Muscle layer of duodenum (tissue), 2 donors: Measurements from ENCODE around the gene EHMT2.

Experiments
- H3K27ac ChIP-seq: one replicate; pipeline ENCODE4 v1.7.0; 2013; ENCODE audit warnings: mild to moderate bottlenecking, low read length
- H3K27me3 ChIP-seq: one replicate; pipeline ENCODE4 v1.7.0; 2013; ENCODE audit warnings: low read depth, mild to moderate bottlenecking, control low read depth, low read length
- H3K36me3 ChIP-seq, 2 donors: one replicate each; pipeline ENCODE4 v1.7.0; 2013; ENCODE audit warnings: low read length in 2 of 2, control low read depth in 1 of 2, mild to moderate bottlenecking in 1 of 2; ENCODE audit not compliant: insufficient read depth in 2 of 2, control insufficient read depth in 1 of 2
- H3K4me1 ChIP-seq, 2 donors: one replicate each; pipeline ENCODE4 v1.7.0; 2013; ENCODE audit warnings: low read length in 2 of 2, mild to moderate bottlenecking in 2 of 2, control low read depth in 1 of 2, moderate library complexity in 1 of 2; ENCODE audit not compliant: insufficient read depth in 2 of 2, control insufficient read depth in 1 of 2
- H3K4me3 ChIP-seq, 2 donors: one replicate each; pipeline ENCODE4 v1.7.0; 2013; ENCODE audit warnings: low read length in 2 of 2, low read depth in 1 of 2, mild to moderate bottlenecking in 1 of 2
- H3K9me3 ChIP-seq, 2 donors: one replicate each; pipeline ENCODE4 v1.7.0; 2013; ENCODE audit warnings: low read length in 2 of 2, control low read depth in 1 of 2, mild to moderate bottlenecking in 1 of 2; ENCODE audit not compliant: control insufficient read depth in 1 of 2
- donor health status: healthy.

Gene EHMT2

DNA sequence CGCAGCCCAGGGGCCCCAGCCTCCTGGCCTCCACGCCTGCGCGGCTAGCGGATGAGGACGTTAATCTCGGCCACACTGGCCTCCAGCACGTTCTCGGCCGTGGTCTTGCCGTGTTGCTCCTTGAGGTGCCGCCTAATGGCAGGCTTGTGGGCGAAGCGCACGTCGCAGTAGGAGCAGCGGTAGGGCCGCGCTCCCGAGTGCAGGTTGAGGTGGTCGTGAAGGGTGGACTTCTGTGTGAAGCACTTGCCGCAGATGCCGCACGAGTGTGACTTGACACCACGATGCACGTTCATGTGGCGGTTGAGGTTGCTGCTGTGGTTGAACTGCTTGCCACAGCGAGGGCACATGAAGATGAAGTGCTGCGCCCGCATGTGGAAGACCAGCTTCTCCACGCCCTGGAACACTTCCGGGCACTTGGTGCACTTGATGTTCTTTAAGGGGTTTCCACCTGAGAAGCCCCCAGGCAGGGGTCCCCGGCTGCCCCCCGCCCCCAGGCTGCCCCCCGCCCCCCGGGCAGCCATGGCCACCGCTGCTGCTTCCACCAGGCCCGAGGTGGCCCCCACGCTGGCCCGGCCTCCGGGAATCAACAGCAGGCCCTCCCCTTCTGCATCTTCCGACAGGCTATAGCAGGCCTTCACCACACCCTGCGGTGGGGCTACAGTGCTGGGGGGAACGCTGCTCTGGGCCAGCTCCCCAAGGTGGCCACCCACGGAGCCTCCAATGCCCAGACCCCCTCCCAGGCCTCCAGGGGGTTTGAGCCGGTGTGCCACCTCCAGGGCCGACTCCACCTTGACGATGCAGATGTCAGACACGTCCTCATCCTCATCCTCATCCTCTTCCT lies 2.6 kb upstream of the EHMT2 start:
- Histone ChIP-seq H3K36me3 (peaks cover under 1 to 11% of the 10 kb centered on the region in 2 donors), H3K27ac (no peak overlapping the region), H3K4me3 (no peak overlapping the region), H3K27me3 (no peaks in the 10 kb centered on the region), H3K4me1 (peaks cover 7 to 33% of the 10 kb centered on the region in 2 donors), H3K9me3 (no peaks in the 10 kb centered on the region)

DNA sequence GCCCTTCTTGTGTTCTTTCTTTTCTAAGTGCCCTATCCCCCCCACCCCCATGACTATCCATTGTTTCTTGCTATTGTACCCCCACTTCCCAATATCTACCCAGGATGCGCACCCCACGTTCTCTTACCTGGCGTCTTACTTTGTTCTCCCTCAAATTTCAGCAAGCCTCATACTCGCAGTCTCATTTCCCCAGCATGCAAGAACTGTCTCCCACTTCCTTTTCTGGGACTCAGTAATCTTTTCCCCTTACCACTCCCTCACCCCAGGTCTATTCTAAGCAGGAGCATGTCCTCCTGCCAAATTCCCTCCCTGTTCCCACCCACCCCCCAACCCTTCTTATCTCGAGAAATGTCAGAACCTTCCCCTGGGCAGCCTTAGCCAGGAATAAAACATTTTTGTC lies 1.7 kb upstream of the EHMT2 start:
- Histone ChIP-seq H3K27me3 (no peaks in the 10 kb centered on the region), H3K27ac (no peak overlapping the region), H3K4me3 (no peak overlapping the region), H3K9me3 (no peaks in the 10 kb centered on the region), H3K36me3 (peaks cover 4 to 17% of the 10 kb centered on the region in 2 donors), H3K4me1 (peaks cover 7 to 33% of the 10 kb centered on the region in 2 donors)

DNA sequence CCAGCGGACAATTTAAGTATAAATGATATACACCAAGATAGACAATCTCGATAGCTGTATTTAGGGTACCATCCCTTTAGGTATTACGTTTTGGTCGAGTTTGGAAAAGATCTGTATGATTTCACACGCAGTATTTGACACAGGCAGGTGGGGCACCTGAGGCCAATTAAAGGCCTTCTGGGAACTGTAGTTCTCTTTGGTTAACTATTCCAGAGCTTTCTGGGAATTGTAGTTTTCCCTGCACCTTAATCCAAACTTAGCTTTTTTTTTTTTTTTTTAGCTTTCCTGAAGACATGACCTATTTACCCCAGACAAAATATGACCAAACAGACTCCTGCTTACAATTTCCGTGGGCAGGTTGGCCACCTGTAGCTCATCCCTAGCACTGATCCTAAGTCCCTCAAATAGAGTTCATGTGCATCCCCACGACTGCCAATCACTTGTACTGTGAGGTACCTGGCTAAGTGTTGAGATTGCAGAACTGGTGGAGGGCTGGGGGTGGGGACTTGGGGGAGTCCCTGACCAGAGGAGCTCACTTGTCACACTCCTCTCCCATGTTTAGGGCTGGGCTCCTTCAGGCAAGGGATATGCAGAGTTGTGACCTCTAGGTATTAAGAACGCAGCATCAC lies 999 bp upstream of the EHMT2 start:
- Histone ChIP-seq H3K4me1 (peaks cover 7 to 33% of the 10 kb centered on the region in 2 donors), H3K27me3 (no peaks in the 10 kb centered on the region), H3K9me3 (no peaks in the 10 kb centered on the region), H3K36me3 (peaks cover 5 to 21% of the 10 kb centered on the region in 2 donors), H3K27ac (peak overlapping the region; percentile 93), H3K4me3 (peak overlapping the region; percentile 95 to 99)

DNA sequence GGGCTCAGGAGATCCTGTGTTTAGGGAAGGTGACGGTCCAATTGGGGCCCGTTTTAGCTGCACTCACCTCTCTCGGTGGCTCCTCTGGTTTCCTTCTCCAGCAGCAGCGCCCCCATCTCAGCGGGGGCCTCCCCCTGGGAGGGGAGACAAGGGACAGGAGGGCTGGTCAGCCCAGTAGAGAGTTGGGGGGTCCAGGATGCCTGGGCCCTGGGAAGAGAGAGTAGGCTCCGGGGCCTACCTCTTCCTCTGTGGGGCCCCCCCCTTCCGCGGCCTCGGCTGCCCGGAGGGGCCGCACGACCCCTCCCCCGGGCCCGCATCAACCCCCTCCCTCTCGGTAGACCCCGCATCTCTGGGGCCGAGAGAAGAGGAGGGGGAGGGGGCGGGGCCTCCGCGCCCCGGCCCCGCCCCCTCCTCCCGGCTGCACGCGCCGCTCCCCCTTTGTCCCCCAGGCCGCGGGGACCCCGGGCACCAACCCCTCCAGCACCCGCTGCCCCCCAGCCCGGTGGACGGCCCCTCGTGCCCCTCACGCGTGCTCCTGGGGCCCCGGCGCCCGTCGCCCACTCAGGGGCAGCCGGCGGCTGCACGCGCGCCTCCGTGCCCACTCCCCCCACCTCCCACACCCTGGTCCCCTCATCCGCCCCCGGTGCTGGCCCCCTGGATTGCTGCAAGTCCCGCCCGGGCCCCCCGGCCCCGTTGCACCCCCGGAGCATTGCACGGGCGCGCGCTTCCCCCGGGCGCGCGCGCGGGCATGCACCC lies 464 bp downstream of the EHMT2 start:
- Histone ChIP-seq H3K4me1 (peaks cover 4 to 27% of the 10 kb centered on the region in 2 donors), H3K4me3 (peak overlapping the region; percentile 48 to 95), H3K27me3 (no peaks in the 10 kb centered on the region), H3K9me3 (no peaks in the 10 kb centered on the region), H3K27ac (peak overlapping the region; percentile 51), H3K36me3 (peaks cover 14 to 34% of the 10 kb centered on the region in 2 donors)

DNA sequence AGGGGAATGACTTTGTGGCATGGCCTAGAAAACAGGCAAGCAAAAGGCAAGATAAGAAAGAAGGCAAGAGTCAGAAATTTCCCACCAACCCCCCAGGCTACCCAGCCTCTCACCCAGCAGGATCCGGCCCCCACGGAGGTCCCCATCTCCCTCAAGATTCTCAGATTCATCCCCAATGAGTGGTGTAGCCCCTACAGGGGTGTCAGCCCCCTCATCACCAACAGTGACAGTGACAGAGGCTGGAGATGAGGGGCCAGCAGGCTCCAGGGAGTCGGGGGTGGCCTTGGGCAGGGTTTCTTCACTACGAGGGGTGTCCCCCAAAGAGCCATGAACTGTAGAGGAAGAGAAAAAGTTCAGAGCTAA lies 1.0 kb downstream of the EHMT2 start:
- Histone ChIP-seq H3K4me1 (peaks cover 4 to 27% of the 10 kb centered on the region in 2 donors), H3K4me3 (peak overlapping the region; percentile 48 to 95), H3K27ac (peak overlapping the region; percentile 51), H3K36me3 (peaks cover 14 to 39% of the 10 kb centered on the region in 2 donors), H3K27me3 (no peaks in the 10 kb centered on the region), H3K9me3 (no peaks in the 10 kb centered on the region)

DNA sequence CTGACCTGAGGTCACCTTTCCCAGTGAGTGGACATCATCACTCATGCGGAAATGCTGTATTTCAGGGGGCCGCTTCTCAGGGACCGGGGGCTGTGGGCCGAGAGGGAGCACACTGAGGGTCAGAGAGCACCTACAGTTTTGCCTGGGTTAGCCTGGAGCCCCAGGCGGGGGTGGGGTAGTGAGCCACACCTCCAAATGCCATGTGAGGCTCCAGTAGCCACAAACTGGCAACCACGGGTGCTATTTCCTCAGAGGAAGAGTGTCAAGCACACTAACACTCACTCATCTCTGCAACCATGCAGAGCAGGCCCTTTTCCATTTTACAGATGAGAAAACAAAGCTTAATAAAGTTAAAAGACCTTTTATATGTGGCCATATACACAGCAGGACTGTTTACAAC lies 4.7 kb downstream of the EHMT2 start:
- no peaks in the 10 kb centered on the region for H3K4me1 ChIP-seq
- H3K27me3 ChIP-seq, result no peaks in the 10 kb centered on the region
- H3K9me3 ChIP-seq, result no peaks in the 10 kb centered on the region
- H3K27ac ChIP-seq, result no peak overlapping the region
- H3K4me3 ChIP-seq, result no peak overlapping the region
- peaks cover 17 to 60% of the 10 kb centered on the region in 2 donors for H3K36me3 ChIP-seq

DNA sequence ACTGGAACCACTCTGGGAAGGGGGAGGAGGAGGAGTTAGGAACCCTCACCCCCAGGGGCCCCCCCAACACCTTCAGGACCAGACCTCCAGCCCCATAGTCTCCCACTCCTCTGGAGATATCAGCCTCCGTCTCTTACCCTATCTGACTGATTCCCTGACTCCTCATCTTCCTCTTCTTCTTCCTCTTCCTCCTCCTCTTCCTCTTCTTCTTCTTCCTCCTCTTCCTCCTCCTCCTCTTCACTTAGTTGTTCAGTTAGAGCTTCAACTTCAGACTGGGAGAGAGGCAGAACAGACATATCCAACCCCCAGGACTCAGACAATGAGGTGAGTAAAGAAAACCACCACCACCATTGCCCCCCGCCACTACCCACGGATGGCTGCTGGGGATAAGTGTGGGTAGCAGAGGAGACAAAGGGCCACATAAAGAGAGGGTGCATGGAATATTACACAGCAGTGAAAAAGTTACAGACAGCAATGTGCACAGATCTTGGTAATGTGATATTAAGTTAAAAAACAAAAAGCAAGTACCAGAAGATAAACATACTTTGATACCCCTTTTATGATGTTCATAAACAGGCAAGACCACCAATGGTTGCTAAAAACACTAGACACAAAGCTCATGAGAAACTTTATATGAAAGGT lies 8.0 kb downstream of the EHMT2 start:
- Histone ChIP-seq H3K27me3 (no peaks in the 10 kb centered on the region), H3K27ac (no peak overlapping the region), H3K9me3 (no peaks in the 10 kb centered on the region), H3K4me3 (no peak overlapping the region), H3K4me1 (no peaks in the 10 kb centered on the region), H3K36me3 (peaks cover 28 to 78% of the 10 kb centered on the region in 2 donors)

DNA sequence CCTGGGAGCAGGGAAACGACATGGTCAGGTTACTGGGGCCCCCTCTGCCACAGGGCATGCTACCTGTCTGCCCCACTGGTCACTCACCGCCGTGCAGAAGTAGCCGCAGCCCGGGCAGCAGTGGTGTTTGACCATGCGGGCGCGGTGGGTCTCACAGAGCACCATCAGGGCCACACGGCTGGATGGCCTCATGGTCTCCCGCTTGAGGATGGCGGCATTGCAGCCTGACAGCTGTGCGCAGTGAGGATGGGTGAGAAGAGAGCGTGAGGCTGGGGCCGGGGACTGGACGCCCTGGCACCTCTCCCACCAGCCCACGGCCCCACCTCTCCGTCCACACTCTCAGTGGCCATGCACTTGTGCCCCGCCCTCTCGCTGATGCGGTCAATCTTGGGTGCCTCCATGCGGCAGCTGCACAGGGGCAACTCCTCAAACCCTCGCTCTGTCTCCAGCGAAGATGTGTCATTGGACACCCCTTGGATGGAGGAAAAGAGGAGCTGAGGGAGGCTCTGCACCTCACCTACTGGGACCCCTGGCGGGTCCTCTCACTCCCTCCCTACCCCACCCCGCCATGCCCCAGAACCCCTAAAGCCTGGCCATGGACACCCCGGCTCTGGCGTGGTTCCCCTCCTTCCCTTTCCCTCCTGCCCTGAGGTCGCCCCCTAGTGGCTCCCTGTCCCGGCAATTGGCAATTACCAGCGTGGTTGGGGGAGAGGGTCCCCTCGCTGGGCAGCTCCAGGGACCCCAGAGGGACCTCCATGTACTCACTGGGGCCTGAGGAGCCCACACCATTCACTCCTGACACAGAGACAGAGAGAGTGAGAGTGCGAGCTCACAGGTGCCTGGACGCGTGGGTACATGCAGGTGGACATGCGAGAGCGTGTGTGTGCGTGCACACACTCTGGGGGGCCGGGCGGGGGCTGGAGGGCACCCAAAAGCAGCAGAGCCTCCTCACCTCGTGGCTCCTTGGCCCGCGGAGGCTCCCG lies 8.9 kb downstream of the EHMT2 start:
- Histone ChIP-seq H3K4me3 (no peak overlapping the region), H3K27ac (no peak overlapping the region), H3K9me3 (no peaks in the 10 kb centered on the region), H3K4me1 (no peaks in the 10 kb centered on the region), H3K36me3 (peaks cover 28 to 80% of the 10 kb centered on the region in 2 donors), H3K27me3 (no peaks in the 10 kb centered on the region)

DNA sequence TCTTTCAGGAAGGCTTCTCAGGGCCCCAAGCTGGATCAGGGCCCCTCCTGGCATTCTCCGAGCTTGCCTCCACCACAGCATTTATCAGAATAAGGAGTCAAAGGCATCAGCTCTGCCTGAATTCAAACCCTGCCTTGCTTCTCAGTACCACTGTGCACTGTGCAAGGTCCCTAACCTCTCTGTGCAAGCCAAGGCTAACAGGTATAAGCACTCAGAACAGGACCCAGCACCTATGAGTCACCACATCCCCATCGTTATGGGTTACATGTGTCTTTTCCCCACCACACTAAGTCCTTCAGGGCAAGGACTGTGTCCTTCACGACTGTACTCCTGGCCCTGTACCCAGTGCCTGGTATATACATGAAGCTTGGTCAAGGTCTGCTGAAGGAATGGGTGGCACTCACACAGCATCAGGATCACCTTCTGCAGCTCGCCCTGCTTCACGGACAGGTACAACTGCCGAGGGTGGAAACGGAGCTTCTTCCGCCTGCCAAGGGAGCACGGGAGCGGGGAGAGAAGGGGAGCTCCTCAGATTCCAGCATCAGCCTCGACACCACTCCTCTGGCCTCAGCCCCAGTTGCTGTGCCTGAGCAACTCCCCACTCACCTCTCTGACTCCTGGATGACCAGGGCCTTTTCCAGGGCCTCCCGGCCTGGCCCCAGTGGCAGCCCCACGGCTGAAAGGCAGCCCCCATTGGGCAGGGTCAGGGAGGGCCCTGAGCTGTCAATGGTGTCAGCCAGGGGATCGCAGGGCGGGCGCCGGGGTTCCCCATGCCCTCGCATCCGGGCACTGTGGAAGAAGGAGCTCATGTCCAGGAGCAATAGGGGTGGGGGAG lies 10.1 kb downstream of the EHMT2 start:
- no peaks in the 10 kb centered on the region for H3K4me1 ChIP-seq
- H3K27ac ChIP-seq, result no peak overlapping the region
- peaks cover 20 to 80% of the 10 kb centered on the region in 2 donors for H3K36me3 ChIP-seq
- H3K9me3 ChIP-seq, result no peaks in the 10 kb centered on the region
- H3K4me3 ChIP-seq, result no peak overlapping the region
- H3K27me3 ChIP-seq, result no peaks in the 10 kb centered on the region
